Fibroblast of pulmonary artery (primary cell): Measurements from ENCODE around the gene OSBPL1A.

Source experiments
- DNase-seq: peaks from one replicate; pipeline ENCODE4 v3.0.0-alpha.2; 2010; ENCODE audit warnings: low read depth
- H3K4me3 ChIP-seq: replicated peaks from 2 replicates; pipeline ENCODE4 v1.5.1; 2011; ENCODE audit warnings: low read depth, mild to moderate bottlenecking, control low read depth, low read length, moderate library complexity
- TF ChIP-seq, protein P1 (sequence below): IDR thresholded peaks from 2 replicates; pipeline ENCODE4 v1.5.1; 2011; ENCODE audit warnings: mild to moderate bottlenecking, control low read depth, low read length, inconsistent platforms; ENCODE audit errors: missing control alignments

The OSBPL1A gene

DNA sequence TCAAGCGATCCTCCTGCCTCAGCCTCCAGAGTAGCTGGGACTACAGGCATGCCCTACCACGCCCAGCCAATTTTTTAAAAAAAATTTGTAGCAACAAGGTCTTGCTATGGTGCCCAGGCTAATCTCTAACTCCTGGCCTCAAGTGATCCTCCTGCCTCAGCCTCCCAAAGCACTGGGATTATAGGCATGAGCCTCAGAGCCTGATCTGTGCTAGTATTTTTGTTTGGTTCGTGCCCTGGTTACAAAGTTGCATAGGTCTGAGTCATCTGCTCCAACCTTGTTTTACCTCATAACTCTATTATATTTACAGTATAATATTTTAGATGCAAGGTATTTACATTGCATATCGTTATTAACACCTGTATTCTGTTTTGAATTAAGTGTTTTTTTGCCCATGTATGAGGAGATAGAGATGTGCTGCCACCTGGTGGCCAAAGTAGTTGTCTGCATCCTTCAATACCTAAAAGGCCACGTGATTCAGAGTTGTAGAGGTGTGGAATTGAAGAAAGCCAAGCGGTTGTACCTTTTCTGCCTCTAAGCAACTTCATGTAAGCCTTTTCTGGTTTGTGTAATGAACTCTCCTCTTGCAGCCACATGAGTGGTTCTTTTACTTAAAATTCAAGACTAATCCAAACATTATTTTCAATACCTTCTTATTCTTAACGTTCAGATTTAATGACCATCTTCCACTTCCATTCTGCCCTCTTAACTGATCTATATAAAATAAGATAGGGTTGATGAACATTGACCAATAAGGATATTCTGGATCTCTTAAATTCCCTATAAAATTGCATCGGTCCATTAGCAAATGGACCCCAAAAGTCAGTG lies 278.7 kb downstream of the OSBPL1A start:
- peak; percentile 85 for DNase-seq
- no peak overlapping the region for H3K4me3 ChIP-seq
- TF ChIP-seq, protein P1, sequence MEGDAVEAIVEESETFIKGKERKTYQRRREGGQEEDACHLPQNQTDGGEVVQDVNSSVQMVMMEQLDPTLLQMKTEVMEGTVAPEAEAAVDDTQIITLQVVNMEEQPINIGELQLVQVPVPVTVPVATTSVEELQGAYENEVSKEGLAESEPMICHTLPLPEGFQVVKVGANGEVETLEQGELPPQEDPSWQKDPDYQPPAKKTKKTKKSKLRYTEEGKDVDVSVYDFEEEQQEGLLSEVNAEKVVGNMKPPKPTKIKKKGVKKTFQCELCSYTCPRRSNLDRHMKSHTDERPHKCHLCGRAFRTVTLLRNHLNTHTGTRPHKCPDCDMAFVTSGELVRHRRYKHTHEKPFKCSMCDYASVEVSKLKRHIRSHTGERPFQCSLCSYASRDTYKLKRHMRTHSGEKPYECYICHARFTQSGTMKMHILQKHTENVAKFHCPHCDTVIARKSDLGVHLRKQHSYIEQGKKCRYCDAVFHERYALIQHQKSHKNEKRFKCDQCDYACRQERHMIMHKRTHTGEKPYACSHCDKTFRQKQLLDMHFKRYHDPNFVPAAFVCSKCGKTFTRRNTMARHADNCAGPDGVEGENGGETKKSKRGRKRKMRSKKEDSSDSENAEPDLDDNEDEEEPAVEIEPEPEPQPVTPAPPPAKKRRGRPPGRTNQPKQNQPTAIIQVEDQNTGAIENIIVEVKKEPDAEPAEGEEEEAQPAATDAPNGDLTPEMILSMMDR: peak; percentile 74

DNA sequence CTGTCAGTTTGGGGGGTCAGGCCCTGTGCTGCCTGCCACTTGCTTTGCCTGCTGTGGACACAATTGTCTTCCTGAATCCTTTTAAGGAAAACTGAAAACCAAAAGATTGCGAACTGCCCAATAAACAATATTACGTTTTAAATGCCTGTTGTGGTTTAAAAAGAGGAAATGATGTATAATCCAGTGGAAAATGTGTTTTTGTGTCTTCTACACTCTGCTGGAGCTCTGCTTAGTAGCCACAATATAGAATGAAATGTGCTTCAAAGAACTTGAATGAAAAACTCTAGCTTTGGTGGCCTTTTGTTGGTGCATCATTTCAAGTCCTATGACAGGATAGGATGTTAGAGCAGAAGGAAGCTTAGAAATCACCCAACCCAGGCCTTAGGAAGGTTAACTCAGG lies 282.0 kb downstream of the OSBPL1A start:
- TF ChIP-seq, protein P1: no peak
- DNase-seq: no peak
- H3K4me3 ChIP-seq: no peak overlapping the region

DNA sequence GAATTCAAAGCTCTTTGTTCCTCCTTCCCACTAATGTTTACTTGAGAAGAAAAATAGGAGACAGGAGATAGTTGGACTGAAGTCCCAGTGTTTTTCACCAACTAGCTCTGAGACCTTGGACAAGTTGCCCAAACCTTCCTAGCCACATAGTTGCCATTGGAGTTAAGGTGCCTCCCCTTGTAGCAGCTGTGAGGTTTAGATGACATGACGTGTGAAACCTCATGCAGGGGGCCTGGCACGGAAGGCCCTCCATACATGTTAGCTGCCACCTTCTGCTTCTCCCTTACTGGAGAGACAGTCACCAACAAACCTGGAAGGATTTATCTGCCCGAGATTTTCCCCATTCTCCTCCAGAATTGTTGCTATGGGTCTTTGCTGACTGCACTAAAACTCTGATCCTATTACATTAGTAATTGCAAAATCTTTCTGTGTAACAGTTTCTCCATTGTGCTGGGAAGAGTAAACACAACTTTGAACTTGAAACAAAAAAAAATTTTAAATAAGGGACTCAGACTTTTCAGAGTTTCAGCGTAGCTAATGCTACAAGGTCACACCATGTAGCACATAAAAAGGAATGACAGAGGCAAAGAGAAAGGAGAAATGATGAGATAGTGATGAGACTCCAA lies 282.6 kb downstream of the OSBPL1A start:
- H3K4me3 ChIP-seq: no peak overlapping the region
- TF ChIP-seq, protein P1: no peak
- DNase-seq: no peak

DNA sequence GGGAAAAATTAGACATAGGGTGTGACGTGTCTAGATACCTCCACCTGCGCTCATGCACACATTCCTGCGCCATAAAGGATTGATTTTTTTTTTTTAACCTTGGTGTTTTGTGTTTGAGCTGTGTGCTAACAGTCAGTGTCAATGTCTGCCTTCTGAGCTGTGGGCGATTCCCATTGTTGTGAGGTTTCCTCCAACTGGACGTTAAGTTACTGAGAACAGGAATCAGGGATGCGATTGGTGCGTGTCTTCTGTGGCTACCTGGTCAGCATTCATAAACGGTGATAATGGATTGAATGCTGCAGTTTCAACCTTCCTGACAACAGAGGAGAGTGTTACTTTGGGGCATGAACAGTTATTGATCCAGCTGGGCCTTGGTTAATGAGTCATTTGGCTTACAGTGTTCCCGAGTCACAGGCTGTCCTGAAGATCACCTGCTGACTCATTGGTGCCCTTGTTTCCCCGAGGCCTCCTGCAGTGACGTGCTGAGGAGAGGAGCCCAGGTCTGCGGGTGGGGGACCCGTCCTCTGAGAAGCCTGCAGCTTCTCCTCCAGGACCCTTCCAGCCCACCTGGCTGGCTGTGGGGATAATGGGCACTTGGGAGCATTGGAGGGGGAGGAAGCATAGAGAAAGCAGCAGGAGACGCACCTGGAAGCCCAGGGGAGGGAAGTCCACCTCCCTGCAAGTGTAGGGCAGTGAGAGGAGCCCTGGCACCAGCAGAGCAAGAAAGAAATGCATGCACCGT lies 284.6 kb downstream of the OSBPL1A start:
- TF ChIP-seq, protein P1: no peak
- H3K4me3 ChIP-seq: no peak overlapping the region
- DNase-seq: no peak

DNA sequence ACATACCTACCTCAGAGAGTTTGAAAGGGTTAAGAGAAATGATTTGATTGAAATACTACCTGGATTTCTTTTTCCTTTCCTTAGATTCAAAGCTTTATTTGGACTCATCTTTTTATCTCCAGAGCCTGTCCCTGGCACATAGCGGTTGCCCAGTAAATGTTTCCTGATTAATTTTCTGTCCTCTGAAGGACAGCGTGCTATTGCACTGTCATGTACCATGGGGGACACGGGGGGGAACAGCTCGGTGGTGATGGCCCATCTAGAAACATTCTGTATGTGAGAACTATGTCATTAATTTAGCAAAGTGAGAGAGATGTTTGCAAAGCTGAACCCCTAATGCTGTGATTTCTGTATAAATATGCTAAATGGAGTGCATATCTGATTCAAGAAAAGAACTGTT lies 285.2 kb downstream of the OSBPL1A start:
- H3K4me3 ChIP-seq: no peak overlapping the region
- no peak for DNase-seq
- TF ChIP-seq, protein P1: no peak
